Measurements from ENCODE around the gene STYXL1. TPM values are rescaled to one million over a fixed set of nuclear protein-coding genes. Genes with fewer than 3 reads are reported as not detected.
A peak's percentile ranks its signal among the peaks of the same experiment; 100 is the strongest.

The STYXL1 gene
- total RNA-seq, 1 donor from 2014 or later = 45.3 TPM

DNA sequence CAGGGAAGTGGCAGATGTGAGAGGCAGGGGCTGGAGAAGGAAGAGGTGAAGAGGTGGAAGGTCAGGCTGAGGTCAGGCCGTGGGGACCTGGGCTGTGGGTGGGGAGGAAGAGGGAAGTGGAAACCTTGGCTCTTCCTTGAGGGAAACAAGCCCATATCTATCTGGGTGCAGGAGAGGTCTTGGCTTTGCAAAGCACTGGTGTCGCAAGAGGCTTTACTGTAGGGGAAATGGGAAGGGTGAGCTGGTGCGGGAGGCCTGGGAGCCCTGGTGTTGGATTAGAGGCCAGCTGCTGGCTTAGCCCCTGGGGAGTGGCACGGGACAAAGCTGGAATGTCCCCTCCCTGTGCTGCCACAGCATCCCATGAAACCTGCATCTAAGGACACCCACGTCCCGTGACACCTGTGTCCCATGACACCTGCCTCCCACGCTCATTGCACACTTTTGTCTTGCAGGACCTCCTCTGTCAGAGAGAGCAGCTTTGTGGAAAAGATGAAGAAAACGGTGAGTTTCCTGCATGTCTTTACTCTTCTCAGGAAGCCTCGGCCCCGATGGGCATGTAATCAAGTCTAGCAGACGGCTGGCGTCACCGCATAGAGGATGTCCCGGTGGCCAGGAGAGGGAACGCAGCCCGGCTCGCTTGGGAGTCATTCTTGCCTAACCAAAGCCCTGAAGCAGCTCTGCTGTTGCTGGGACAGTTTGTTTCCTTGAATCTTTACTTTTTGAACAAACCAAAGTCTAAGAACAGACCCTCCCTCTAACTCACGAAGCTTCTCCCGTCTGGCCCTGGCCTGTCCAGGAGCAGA lies 75.6 kb downstream of the STYXL1 start:
- Histone ChIP-seq H3K9me3 (ENCODE audit: insufficient read depth, low read depth, low read length) (no peaks in the 10 kb centered on the region), H2AFZ (ENCODE audit: low read depth, low read length) (no peak overlapping the region), H3K36me3 (ENCODE audit: insufficient read depth, low read length) (peaks cover 5% of the 10 kb centered on the region), H3K9ac (ENCODE audit: low read length) (no peak overlapping the region), H3K79me2 (ENCODE audit: insufficient read depth, low read length) (no peaks in the 10 kb centered on the region), H3K4me2 (ENCODE audit: low read length) (no peak overlapping the region), H3K27me3 (ENCODE audit: insufficient read depth, low read length) (no peaks in the 10 kb centered on the region), H4K20me1 (ENCODE audit: insufficient read depth, low read length) (peaks cover 16% of the 10 kb centered on the region), H3K4me3 (ENCODE audit: insufficient read depth, low read depth, low read length) (no peak overlapping the region), H3K27ac (ENCODE audit: low read depth, low read length) (no peak overlapping the region), H3K4me1 (ENCODE audit: insufficient read depth, low read length) (peaks cover 3% of the 10 kb centered on the region)
- H3K4me3 Mint-ChIP-seq (ENCODE audit: unreplicated experiment) = no peak overlapping the region
- H3K36me3 Mint-ChIP-seq (ENCODE audit: low read depth, unreplicated experiment) = peaks cover 19% of the 10 kb centered on the region
- peaks cover 10% of the 10 kb centered on the region for H3K4me1 Mint-ChIP-seq (ENCODE audit: low read depth, unreplicated experiment)
- no peaks in the 10 kb centered on the region for H3K9me3 Mint-ChIP-seq (ENCODE audit: unreplicated experiment)
- FAIRE-seq = no peak
- no peaks in the 10 kb centered on the region for H3K27me3 Mint-ChIP-seq (ENCODE audit: low read depth, unreplicated experiment)
- TF ChIP-seq CTCF (IDR thresholded peaks at IDR 0.05; ENCODE audit: insufficient read depth, low read depth, low read length) = peak; percentile 7
- TF ChIP-seq EZH2 (IDR thresholded peaks at IDR 0.05; ENCODE audit: insufficient read depth, low read length) = no peak
- no peak for DNase-seq (ENCODE audit: low read depth)
- no peak overlapping the region for H3K27ac Mint-ChIP-seq (ENCODE audit: unreplicated experiment)

DNA sequence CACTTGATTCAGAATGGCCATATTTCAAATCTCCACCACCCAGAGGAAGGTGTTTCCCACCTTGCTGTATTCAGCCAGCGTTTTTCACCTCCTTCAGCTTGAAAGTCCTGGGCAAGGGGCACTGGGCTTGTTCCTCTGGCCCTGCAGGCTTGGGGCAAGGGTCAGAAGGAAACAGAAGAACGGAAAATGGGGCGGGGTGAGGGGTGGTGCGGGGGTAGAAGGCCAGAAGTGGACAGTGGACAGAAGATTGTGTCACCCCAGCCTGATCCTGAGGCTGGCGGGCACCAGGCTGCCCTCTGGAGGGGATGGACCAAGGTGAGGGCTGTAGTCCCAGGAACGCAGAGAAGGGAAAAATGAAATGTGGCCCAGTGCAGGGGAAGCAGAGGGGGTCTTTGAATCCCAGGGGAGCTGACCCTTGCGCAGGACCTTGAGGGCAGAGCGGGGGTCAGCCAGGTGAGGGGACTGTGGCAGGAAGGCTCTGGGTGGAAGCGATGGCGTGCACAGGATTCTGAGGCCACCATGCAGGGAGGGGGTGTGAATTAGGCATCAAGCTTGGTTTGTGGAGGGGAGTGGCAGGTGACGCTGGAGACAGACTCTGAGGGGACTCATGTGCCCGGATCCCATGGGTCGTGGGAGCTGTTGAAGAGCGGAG lies 76.4 kb downstream of the STYXL1 start:
- Histone ChIP-seq H3K9ac (ENCODE audit: low read length) (no peak overlapping the region), H3K79me2 (ENCODE audit: insufficient read depth, low read length) (no peaks in the 10 kb centered on the region), H3K4me3 (ENCODE audit: insufficient read depth, low read depth, low read length) (no peak overlapping the region), H3K27ac (ENCODE audit: low read depth, low read length) (no peak overlapping the region), H3K4me2 (ENCODE audit: low read length) (no peak overlapping the region), H3K27me3 (ENCODE audit: insufficient read depth, low read length) (no peaks in the 10 kb centered on the region), H2AFZ (ENCODE audit: low read depth, low read length) (no peak overlapping the region), H3K4me1 (ENCODE audit: insufficient read depth, low read length) (peaks cover 6% of the 10 kb centered on the region), H3K9me3 (ENCODE audit: insufficient read depth, low read depth, low read length) (no peaks in the 10 kb centered on the region), H4K20me1 (ENCODE audit: insufficient read depth, low read length) (peaks cover 16% of the 10 kb centered on the region), H3K36me3 (ENCODE audit: insufficient read depth, low read length) (peaks cover 5% of the 10 kb centered on the region)
- Mint-ChIP-seq H3K4me3 (ENCODE audit: unreplicated experiment) (no peak overlapping the region), H3K9me3 (ENCODE audit: unreplicated experiment) (no peaks in the 10 kb centered on the region), H3K27ac (ENCODE audit: unreplicated experiment) (no peak overlapping the region), H3K36me3 (ENCODE audit: low read depth, unreplicated experiment) (peaks cover 19% of the 10 kb centered on the region), H3K27me3 (ENCODE audit: low read depth, unreplicated experiment) (no peaks in the 10 kb centered on the region), H3K4me1 (ENCODE audit: low read depth, unreplicated experiment) (peaks cover 10% of the 10 kb centered on the region)
- DNase-seq (ENCODE audit: low read depth) (no peak), FAIRE-seq (no peak)
- no peak for TF ChIP-seq EZH2 (IDR thresholded peaks at IDR 0.05; ENCODE audit: insufficient read depth, low read length)
- TF ChIP-seq CTCF (IDR thresholded peaks at IDR 0.05; ENCODE audit: insufficient read depth, low read depth, low read length) = no peak

Data from astrocyte (in vitro differentiated cells and primary cell).